GM19193 (cell line): ENCODE results near the gene KRTCAP2.

Source experiments
- POLR2A ChIP-seq: IDR thresholded peaks from 4 replicates; pipeline ENCODE4 v1.6.1; 2011; ENCODE audit not compliant: insufficient read depth, insufficient read length; ENCODE audit errors: extremely low read depth

The KRTCAP2 gene

DNA sequence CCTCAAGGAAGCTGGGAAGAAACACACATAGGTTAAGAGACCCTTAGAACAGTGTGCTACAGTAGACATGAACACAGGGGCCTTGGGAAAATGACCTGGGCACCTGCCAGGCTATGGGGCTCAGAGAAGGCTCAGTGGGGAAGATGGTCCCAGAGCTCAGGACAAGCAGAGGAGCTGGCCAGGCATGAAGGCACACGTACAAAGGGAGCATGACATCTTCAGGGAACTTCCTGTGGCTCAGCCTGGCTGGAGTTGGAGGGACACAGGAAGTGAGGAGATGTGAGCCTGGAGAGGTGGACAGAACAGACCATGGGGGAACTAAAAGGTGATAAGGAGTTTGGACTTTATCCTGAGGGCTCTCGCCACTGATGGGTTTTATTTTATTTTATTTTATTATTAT, 41.2 kb downstream of the KRTCAP2 start:
- no peak for TF ChIP-seq POLR2A

DNA sequence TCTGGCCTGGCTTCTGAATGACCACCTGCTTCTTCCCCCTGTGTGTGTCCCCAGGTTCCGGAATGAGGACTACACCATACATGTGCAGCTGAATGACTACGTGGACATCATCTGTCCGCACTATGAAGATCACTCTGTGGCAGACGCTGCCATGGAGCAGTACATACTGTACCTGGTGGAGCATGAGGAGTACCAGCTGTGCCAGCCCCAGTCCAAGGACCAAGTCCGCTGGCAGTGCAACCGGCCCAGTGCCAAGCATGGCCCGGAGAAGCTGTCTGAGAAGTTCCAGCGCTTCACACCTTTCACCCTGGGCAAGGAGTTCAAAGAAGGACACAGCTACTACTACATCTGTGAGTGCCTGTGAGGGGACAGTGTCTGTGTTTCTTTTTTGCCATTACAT, 41.8 kb downstream of the KRTCAP2 start:
- TF ChIP-seq POLR2A: no peak

DNA sequence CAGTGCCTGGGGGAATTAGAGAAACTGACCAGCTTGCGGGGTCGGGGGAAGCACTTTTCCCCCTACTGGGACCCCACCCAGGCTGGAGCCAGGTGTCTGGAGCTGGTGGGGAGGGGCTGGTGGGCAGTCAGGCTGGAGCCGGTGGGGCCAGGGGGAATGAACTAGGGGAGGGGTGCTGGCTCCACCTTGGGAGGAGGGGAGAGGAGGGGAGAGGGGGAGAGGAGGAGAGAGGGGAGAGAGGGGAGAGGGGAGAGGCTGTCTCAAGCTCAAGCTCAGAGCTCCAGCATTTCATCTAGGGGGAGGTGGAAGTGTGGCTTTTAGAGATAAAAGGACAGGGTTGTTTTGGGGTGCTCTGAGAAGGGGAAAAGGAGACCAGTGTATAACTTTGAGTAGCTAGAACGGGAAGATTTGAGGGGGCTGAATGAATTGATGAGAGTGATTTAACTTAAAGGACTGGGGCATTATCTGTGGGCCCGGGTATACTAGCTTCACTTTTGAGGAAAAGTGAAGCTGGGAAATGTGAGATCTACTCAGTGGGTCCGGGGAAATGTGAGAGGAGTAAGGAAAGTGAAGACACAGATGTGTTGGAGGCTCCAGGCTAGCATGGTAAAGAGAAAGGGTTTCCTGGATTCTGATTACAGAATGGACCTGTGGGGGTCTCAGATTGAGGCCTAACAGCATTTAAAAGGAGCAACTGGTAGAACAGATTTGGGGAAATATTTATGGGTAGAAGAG, 42.7 kb downstream of the KRTCAP2 start:
- no peak for TF ChIP-seq POLR2A

DNA sequence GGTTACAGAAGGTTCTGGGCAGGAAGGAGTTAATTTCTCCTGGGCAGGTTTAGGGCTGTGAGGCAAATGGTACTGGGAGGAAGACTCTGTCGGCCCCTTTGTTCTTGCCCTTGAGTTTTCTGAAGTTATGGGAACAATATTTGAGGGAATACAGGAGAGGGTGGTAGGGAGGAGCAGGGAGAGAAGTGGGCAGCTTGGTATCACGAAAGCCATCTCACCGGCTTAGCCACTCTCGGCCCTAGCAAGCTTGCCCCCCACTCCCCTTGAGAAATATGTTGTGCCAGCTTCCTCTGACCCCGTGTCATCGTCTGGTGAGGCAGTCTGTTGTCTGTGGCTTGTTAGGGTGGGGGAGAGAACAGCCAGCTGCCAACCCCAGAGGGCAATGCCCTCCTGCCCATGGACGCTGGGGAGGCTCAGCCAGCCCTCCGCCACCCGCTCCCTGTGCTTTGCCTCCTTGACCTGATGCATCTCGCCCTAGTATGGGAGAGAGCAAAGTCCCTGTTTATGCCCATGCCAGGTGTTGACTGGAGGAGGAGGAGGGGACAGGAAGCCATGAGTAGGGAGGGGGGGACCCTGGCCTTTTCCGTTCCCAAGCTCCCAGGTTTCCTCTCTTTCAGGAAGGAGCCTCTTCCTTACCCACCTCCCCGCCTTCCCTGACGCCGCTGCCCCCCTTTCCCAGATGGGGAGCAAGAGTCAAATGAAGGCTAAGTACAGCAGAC, 44.2 kb downstream of the KRTCAP2 start:
- no peak for TF ChIP-seq POLR2A

DNA sequence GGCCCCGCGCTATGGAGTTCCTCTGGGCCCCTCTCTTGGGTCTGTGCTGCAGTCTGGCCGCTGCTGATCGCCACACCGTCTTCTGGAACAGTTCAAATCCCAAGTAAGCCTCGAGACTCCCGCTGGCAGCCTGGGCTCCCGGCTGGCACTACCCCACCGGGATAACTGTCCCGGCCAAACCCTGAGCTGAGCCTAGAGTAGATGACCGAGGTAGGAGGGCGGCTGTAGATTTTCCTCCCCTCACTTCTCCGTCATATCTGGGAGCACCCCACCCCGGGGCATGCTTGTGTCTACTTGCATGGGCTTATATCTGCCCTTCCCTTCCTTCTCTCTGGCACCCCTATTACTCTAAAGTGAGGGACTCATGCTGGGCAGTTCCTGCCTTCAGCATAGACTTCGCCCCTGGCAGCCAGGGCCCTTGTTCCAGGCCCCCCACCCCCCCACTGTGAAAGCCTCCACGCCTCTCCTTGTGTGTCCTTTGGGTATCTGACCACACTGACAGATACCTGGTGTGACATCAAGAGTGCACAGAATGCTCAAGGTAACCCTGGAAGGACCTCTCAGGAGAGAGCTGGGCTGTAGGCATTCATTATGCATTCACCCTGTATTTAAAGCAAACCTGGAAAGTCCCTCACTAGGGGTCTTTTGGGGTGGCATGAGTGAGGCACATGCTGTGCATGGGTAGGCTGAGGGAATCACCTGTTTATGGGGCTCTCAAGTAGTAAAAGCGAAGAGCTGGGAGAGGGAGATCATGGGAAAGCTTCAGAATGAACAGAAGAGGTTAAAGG, 44.9 kb downstream of the KRTCAP2 start:
- no peak for TF ChIP-seq POLR2A

DNA sequence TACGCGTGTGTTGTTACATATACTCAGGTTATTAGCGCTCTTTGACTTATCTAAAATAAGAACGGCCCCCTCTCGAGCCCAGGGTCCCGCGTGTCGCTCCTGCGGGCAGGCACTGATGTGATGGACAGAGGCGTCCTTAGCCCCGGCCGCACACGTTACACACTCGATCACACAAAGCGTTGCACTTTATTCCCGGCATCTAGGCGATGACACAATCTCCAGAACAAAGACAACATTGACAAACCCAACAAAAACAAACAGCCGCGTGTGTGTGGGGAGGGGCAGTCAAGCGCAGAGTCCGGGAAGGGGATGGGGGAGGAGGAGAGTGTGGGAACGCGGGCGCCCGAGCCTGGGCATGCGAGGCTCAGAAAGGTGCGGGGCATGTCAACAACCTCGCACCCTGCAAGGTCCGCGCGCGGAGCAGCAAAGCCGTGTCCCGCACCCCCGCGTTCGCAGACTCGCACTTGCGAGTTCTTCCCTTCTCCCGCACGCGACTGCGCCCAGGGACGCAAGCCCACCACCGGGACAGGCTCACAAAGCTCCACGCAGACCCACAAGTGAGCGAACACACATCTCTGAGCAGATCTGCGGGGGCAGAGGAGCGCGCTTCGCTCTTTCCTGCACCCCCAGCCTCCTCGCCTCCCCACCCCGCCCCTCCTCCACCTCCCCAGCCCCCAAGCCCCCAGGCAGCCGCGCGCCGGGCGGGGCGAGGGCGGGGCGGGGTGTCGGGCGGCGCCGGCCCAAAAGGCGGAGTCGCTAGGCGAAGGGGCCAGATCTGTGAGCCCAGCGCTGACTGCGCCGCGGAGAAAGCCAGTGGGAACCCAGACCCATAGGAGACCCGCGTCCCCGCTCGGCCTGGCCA, 45.8 kb downstream of the KRTCAP2 start, which contains the start of gene EFNA1:
Gene EFNA1 (plus strand): TSS at position 772 of the 862 bp plus-strand sequence. CDS start 102 bp downstream, outside the sequence.
- no peak for TF ChIP-seq POLR2A

DNA sequence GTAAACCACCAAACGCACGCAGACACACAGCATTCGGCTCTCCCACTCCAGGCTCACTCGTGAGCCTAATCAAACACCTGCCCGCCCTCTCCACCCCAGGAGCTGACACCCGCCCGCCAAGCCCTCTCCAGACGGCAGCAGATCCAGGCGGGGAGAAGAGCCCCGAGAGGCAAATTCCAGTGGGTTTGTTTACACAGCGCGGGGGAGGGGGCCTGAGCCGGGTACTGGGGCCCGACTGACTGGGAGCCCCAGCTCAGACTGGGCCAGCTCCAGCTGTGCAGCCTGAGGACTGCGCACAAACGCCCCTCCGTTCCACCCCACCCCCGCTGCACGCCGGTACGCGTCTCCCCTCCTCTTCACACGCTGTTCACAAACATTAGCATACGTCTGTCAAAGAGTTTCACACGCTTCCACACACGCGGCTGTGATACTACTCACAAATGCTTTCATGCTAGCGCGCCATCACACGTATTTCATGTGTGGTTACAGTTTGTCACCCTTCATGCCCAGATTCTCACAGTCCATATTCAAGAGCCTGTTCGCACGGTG, 46.5 kb downstream of the KRTCAP2 start:
- no peak for TF ChIP-seq POLR2A

DNA sequence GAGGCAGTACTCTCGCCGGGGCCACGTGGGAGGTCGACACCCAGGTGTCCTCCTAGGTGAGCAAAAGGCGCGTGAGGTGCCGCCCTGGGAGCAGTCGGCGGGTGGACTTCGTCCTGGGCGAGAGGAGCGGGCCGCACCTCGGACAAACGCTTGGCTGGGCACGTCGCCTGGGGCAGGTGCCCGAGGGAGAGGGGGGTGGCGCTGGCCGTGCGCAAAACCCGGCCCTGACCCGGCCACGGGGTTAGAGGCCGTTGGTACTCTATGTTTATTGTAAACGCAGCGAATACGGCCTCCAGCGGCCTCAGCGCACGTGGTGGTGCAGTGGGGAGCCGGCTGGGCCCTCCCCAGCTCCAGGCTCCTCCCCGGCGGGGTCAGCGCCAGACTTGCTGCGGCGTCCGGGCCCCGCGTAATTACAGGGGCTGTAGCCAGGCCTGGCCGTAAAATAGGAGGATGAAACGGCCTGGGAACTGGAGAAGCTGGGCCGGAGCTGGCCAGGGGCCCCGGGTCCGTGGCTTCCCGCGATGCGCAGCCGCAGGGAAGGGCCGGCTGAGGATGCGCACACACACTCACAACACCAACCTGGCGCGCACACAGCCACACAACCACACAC, 47.1 kb downstream of the KRTCAP2 start:
- no peak for TF ChIP-seq POLR2A

DNA sequence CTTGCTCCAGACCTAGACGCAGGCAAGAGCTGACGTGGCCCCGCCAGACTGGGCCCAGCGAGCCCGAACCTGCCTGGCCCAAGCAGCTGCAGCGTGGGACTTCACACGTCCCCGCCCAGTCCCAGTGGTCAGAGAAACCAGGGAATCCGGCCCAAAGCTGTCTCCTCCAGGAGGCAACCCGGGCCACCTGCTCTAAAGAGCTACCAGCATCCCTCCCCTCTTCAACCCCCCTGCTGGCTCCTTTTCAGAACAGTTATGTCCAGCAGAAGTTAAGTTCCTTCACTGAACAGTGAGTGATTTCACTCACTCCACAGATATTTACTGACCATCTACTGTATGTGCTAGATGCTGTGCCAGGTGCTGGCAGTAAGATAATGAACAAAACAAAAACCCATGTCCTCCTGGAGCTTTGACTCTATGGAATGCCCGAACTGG, 47.6 kb downstream of the KRTCAP2 start:
- no peak for TF ChIP-seq POLR2A

DNA sequence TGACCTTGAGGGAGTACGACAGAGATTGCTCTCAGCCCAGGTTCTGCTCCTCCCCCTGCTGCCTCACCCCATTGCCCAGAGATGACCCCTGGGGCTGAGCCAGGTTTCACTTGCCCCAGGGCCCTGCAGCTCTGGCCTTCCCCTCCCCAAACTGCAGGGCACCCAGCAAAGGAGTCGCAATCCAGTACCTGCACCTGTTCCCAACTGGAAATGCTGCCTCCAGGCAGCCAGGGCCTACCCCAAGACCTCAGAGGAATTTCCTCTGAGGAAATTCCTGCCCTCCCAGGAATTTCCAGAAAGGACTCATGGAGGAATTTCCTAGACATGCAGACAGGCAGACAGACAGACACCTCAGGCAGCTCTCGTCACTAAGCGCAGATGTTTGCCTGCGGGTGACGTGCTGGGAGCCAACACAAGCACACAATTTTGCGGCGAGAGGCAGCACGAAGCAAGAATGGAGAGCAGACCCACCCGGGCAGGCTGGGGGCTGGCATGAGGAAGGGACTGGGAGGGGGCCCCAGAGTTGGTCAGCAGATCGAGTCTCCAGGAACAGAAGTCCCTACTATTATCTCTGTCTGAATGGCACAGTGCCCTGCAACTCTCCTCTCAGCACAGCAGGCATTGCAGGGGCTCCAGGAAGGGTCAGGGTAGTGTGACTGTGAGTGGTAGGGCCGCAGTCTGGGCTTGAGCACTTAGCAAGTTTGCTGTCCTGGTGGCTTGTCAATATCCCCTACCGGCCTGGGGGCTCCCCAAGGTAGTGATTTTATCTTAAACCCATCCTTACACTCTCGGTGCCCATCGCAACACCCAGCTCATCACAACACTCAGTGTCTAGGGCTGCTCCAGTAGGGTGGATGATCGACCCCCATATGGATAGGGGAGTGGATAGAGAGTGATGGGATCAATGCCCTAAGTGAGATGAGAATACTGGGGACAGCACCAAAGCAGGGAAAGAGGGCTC, 48.3 kb downstream of the KRTCAP2 start:
- no peak for TF ChIP-seq POLR2A

DNA sequence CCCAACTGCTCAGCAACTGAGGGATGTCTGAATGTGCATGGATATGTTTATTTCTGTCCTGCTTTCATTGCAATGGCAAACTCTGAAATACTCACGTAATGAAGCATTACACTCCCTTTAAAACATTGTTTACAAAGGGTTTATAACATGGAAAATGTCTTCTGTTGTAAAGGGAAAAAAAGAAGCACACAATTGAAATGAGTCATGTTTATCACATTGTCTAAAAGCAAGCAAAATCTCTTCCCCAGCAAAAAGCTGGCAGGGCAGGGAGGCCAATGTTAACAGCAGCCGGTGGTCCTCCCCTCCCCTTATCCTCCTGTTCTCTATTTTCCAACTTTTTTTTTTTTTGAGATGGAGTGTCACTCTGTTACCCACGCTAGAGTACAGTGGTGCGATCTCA, 49.3 kb downstream of the KRTCAP2 start:
- no peak for TF ChIP-seq POLR2A

DNA sequence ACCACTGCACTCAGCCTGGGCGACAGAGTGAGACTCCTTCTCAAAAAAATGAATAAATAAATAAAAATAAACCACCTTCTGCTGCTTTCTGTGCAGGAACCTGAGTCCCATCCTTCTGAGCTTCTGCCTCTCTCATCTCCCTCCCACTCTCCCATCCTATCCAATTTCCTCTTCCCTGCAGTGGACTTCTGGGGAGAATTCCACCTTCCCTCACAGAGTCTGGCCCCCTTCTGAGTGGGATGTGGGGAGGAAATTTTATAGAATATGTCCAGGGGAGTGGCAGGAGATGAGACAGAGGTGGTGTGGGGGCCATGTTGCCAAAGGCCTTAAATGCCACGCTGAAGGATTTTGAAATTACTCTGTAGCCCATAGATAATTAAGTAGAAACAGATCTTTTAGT, 50.8 kb downstream of the KRTCAP2 start:
- TF ChIP-seq POLR2A: no peak

DNA sequence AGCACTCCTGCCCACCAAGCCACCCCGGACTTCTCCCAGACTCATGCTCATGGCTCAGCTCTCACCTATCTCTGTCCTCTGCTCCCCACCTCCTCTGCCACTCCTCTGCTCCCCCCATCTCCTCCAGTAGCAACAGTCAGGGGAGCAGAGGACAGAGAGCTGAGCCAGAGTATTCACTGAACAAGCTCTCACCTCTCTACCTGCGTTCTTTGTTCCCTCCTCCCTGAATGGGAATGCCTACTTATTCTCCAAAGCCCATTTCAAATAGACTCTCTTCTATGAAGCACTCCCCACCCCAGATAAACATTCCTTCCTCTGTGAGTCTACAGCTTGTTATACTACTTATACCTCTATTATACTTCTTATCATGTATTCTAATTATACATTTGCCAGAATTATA, 51.9 kb downstream of the KRTCAP2 start:
- no peak for TF ChIP-seq POLR2A
